GM03348 (cell line): ENCODE data around the gene LRRC37A2.
"Not testable (repeated sequence)": the region's sequence is repeated elsewhere in the genome, so short reads cannot be mapped to it uniquely, and the experiment has no call there.

Experiments used
- DNase-seq: peaks from one replicate; pipeline ENCODE4 v3.0.0; 2012; ENCODE audit warnings: low spot score

LRRC37A2 gene

GRCh38 chr17:46598344-46598931, 86.2 kb downstream of the LRRC37A2 start:
- DNase-seq = not testable (repeated sequence)

- not testable (repeated sequence) for DNase-seq
Measured at GRCh38 chr17:46600767-46601166, 88.5 kb downstream of the LRRC37A2 start.

DNA sequence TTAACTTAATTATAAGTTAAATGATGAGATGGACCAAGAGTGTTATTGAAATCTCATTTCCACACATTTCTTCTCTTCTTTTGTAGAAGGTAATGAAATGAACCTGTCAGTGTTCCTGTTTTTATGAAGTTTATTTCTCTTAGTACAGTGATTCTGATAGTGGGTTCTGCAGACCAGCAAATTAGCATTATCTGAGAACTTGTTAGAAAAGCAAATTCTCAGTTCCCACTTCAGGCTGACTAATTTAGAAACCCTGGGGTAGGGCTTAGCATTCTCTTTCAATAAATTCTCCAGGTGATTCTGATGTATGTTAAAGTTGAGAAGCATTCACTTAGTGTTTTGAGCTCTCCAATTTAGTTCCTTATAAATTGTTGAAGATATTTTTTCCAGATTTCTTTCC, 90.9 kb downstream of the LRRC37A2 start:
- not testable (repeated sequence) for DNase-seq
